K562 (cell line): ENCODE measurements around the gene ACOX1. TPM values are rescaled to one million over a fixed set of nuclear protein-coding genes. Genes with fewer than 3 reads are reported as not detected.
A peak's percentile ranks its signal among the peaks of the same experiment; 100 is the strongest.

Experiments
- CCAR2 ChIP-seq: fragments of 200-400 bp; formaldehyde crosslinking; IDR thresholded peaks from 2 replicates; pipeline ENCODE4 v1.6.1; 2017; ENCODE audit warnings: mild to moderate bottlenecking, low read depth, low read length
- CTCF ChIP-seq, 3 experiments: IDR thresholded peaks in 2 of 3; conservative IDR thresholded peaks in 1 of 3; 2 replicates each; pipeline ENCODE4 v1.5.1; 2011 to 2012; ENCODE audit warnings: low read length in 3 of 3, mild to moderate bottlenecking in 3 of 3, control low read depth in 2 of 3, improper control_type of control experiment in 1 of 3, inconsistent platforms in 1 of 3, low read depth in 1 of 3, mixed read lengths in 1 of 3, moderate library complexity in 1 of 3; ENCODE audit not compliant: insufficient read depth in 2 of 3
- DNMT1 ChIP-seq: fragments of 450-650 bp; IDR thresholded peaks from 2 replicates; pipeline ENCODE4 v1.6.1; 2016; ENCODE audit warnings: antibody characterized with exemption, mild to moderate bottlenecking
- E2F1 ChIP-seq: sonication (generic); formaldehyde crosslinking; IDR thresholded peaks from 2 replicates; pipeline ENCODE4 v1.8.1; 2023; ENCODE audit warnings: mild to moderate bottlenecking, missing genetic modification reagents, moderate library complexity
- E2F5 ChIP-seq: sonication (generic); formaldehyde crosslinking; IDR thresholded peaks from 2 replicates; pipeline ENCODE4 v1.8.0; 2022; ENCODE audit warnings: mild to moderate bottlenecking, missing genetic modification reagents
- ERF ChIP-seq: fragments of 450-650 bp; formaldehyde crosslinking; IDR thresholded peaks from 2 replicates; pipeline ENCODE4 v1.4.0; 2020; ENCODE audit warnings: mild to moderate bottlenecking, mixed read lengths
- ILF3 ChIP-seq: fragments of 450-650 bp; IDR thresholded peaks from 2 replicates; pipeline ENCODE4 v1.6.1; 2018; ENCODE audit warnings: antibody characterized with exemption, mild to moderate bottlenecking, moderate library complexity, borderline replicate concordance
- MAFF ChIP-seq: IDR thresholded peaks from 2 replicates; pipeline ENCODE4 v1.6.1; 2012; ENCODE audit warnings: low read length, improper control_type of control experiment
- NFE2 ChIP-seq: IDR thresholded peaks from 2 replicates; pipeline ENCODE4 v1.6.1; 2014; ENCODE audit warnings: antibody characterized with exemption, low read depth
- PHB ChIP-seq: fragments of 250-450 bp; sonication (Bioruptor Pico); IDR thresholded peaks from 2 replicates; pipeline ENCODE4 v1.5.0; 2021
- SREBF2 ChIP-seq: sonication (generic); formaldehyde crosslinking; IDR thresholded peaks from 2 replicates; pipeline ENCODE4 v1.4.0; 2020; ENCODE audit warnings: mild to moderate bottlenecking, missing genetic modification reagents
- STAT6 ChIP-seq: sonication (generic); formaldehyde crosslinking; IDR thresholded peaks from 2 replicates; pipeline ENCODE4 v1.8.1; 2023; ENCODE audit warnings: mild to moderate bottlenecking, missing genetic modification reagents
- ZNF561 ChIP-seq: fragments of 450-650 bp; formaldehyde crosslinking; conservative IDR thresholded peaks from 2 replicates; pipeline ENCODE4 v1.4.0; 2020; ENCODE audit warnings: mild to moderate bottlenecking, moderate library complexity
- polyA plus RNA-seq, 8 experiments: library from polyadenylated mRNA; depleted of rRNA in 4 of 8; stranded (reverse) in 5 of 8; unstranded in 3 of 8; fragments of >200 nt; fragmentation: Nextera tagmentation in 2 of 8; fragmentation: Illumina TruSeq in 1 of 8; extraction: Ambion mirVana in 2 of 8; extraction: Trizol in 1 of 8; gene quantifications; 2 replicates each; pipeline versions ENCODE4 v1.2.1 to v1.2.3, GENCODE V29; 2011 to 2014; ENCODE audit warnings: inconsistent platforms in 1 of 8, missing spikeins in 1 of 8
- total RNA-seq, 7 experiments: library from RNA; depleted of rRNA in 6 of 7; stranded (reverse); fragments of >200 nt in 6 of 7; fragmentation: Illumina TruSeq in 2 of 7; extraction: Trizol in 2 of 7; gene quantifications; 2 replicates each; pipeline versions ENCODE4 v1.2.1 to v1.2.3, GENCODE V29; 2011 to 2021; ENCODE audit warnings: low replicate concordance in 1 of 7
- TF ChIP-seq, protein P1 (sequence below), 2 experiments: fragments of 250-450 bp in 1 of 2; fragments of 450-650 bp in 1 of 2; sonication (Bioruptor Pico) in 1 of 2; IDR thresholded peaks; 2 replicates each; pipeline versions ENCODE4 v1.6.1 to v1.8.0; 2016 to 2021; ENCODE audit warnings: mild to moderate bottlenecking in 2 of 2, moderate library complexity in 2 of 2, missing compliant biosample characterization in 1 of 2, missing genetic modification characterization in 1 of 2
- TF ChIP-seq, protein P2 (sequence below), 3 experiments: fragments of 200-800 bp in 1 of 3; fragments of 250-450 bp in 1 of 3; fragments of 450-650 bp in 1 of 3; sonication (Bioruptor Pico) in 1 of 3; sonication (Bioruptor generic) in 1 of 3; formaldehyde crosslinking in 1 of 3; IDR thresholded peaks; 2 replicates each; pipeline versions ENCODE4 v1.6.1 to v1.8.0; 2016 to 2022; ENCODE audit warnings: mild to moderate bottlenecking in 2 of 3, missing genetic modification characterization in 2 of 3, missing compliant biosample characterization in 1 of 3, moderate library complexity in 1 of 3

The ACOX1 gene
- total and polyA plus RNA-seq, 9 of the 15 experiments (the other 6 are each of a cell fraction or from before 2014, with no cell fraction given), result 7.8 to 24.1 (median 14.5) TPM

GRCh38 chr17:75940727-75941441 lies 38.1 kb downstream of the ACOX1 start, which contains the start of gene FBF1 (continued):
- TF ChIP-seq, protein P1, sequence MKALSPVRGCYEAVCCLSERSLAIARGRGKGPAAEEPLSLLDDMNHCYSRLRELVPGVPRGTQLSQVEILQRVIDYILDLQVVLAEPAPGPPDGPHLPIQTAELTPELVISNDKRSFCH (CRISPR knock-in tag; IDR thresholded peaks at IDR 0.05), result no peak
- TF ChIP-seq, protein P1 (tag; IDR thresholded peaks at IDR 0.05), result 0 out of 2 replicates have a peak, but pooled peaks have one; percentile 37
- TF ChIP-seq ZNF561 (no peak), E2F1 (CRISPR knock-in tag) (peak; percentile 94), STAT6 (CRISPR knock-in tag) (0 out of 2 replicates have a peak, but pooled peaks have one; percentile 94), ILF3 (no peak), NFE2 (no peak), SREBF2 (CRISPR knock-in tag) (no peak), PHB (CRISPR knock-in tag) (no peak), E2F5 (CRISPR knock-in tag) (no peak; the same call in 1 of the 2 replicates), DNMT1 (no peak), CTCF (IDR thresholded peaks at IDR 0.05 in 2 of 3, conservative IDR thresholded peaks at IDR 0.05 in 1 of 3; ENCODE audit: insufficient read depth in 2 of 3, low read depth in 1 of 3, low read length in 3 of 3) (no peak; a peak in 1 of 6 replicates), ERF (CRISPR knock-in tag) (peak; percentile 74; the same call in 1 of the 2 replicates), CCAR2 (no peak), MAFF (no peak)
- TF ChIP-seq, protein P2, sequence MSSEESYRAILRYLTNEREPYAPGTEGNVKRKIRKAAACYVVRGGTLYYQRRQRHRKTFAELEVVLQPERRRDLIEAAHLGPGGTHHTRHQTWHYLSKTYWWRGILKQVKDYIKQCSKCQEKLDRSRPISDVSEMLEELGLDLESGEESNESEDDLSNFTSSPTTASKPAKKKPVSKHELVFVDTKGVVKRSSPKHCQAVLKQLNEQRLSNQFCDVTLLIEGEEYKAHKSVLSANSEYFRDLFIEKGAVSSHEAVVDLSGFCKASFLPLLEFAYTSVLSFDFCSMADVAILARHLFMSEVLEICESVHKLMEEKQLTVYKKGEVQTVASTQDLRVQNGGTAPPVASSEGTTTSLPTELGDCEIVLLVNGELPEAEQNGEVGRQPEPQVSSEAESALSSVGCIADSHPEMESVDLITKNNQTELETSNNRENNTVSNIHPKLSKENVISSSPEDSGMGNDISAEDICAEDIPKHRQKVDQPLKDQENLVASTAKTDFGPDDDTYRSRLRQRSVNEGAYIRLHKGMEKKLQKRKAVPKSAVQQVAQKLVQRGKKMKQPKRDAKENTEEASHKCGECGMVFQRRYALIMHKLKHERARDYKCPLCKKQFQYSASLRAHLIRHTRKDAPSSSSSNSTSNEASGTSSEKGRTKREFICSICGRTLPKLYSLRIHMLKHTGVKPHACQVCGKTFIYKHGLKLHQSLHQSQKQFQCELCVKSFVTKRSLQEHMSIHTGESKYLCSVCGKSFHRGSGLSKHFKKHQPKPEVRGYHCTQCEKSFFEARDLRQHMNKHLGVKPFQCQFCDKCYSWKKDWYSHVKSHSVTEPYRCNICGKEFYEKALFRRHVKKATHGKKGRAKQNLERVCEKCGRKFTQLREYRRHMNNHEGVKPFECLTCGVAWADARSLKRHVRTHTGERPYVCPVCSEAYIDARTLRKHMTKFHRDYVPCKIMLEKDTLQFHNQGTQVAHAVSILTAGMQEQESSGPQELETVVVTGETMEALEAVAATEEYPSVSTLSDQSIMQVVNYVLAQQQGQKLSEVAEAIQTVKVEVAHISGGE (CRISPR knock-in tag; IDR thresholded peaks at IDR 0.05), result peak in 1 of 3 experiments; percentile 79; a peak in 2 of 6 replicates
